OCI-LY1 (cell line): Measurements from ENCODE around the gene KMT2A.

Source experiments
- H2AFZ ChIP-seq: fragments of 200-600 bp; sonication (generic), shearing (Covaris generic); 2 replicates; pipeline ENCODE4 v1.6.0; 2014; ENCODE audit warnings: antibody characterized with exemption, mild to moderate bottlenecking, low read length
- H3F3A ChIP-seq: fragments of 200-600 bp; sonication (generic), shearing (Covaris generic); 2 replicates; pipeline ENCODE4 v1.6.0; 2014; ENCODE audit warnings: mild to moderate bottlenecking, antibody characterized with exemption, low read length, moderate library complexity; ENCODE audit not compliant: insufficient read depth
- H3K27ac ChIP-seq: fragments of 200-600 bp; sonication (generic); 2 replicates; pipeline ENCODE4 v1.5.1; 2014; ENCODE audit warnings: low read length, mixed run types, mild to moderate bottlenecking, low read depth; ENCODE audit not compliant: poor library complexity, severe bottlenecking
- H3K27me3 ChIP-seq: fragments of 200-600 bp; sonication (generic); 2 replicates; pipeline ENCODE4 v1.6.0; 2014; ENCODE audit warnings: antibody characterized with exemption, mild to moderate bottlenecking, low read length, moderate library complexity; ENCODE audit not compliant: insufficient read depth
- H3K36me3 ChIP-seq: fragments of 200-600 bp; sonication (generic); 2 replicates; pipeline ENCODE4 v1.6.1; 2014; ENCODE audit warnings: mild to moderate bottlenecking, antibody characterized with exemption, low read length, moderate library complexity, mixed read lengths; ENCODE audit not compliant: insufficient read depth
- H3K4me1 ChIP-seq: fragments of 200-600 bp; sonication (generic); 2 replicates; pipeline ENCODE4 v1.5.1; 2014; ENCODE audit warnings: mild to moderate bottlenecking, low read length, moderate library complexity; ENCODE audit not compliant: insufficient read depth, severe bottlenecking
- H3K4me2 ChIP-seq: fragments of 200-600 bp; sonication (generic), shearing (Covaris generic); 2 replicates; pipeline ENCODE4 v1.6.1; 2014; ENCODE audit warnings: low read length
- H3K4me3 ChIP-seq: fragments of 200-600 bp; sonication (generic); 2 replicates; pipeline ENCODE4 v1.5.1; 2014; ENCODE audit warnings: low read length, low read depth, mild to moderate bottlenecking, mixed read lengths; ENCODE audit not compliant: poor library complexity, severe bottlenecking
- H3K79me2 ChIP-seq: fragments of 200-600 bp; shearing (Covaris generic); 2 replicates; pipeline ENCODE4 v1.6.1; 2016; ENCODE audit warnings: mixed run types, low read length, mixed read lengths; ENCODE audit not compliant: insufficient read depth
- H3K9ac ChIP-seq: fragments of 200-600 bp; sonication (generic), shearing (Covaris generic); 2 replicates; pipeline ENCODE4 v1.6.1; 2014; ENCODE audit warnings: mild to moderate bottlenecking, low read length, mixed read lengths
- H3K9me2 ChIP-seq: fragments of 200-600 bp; sonication (generic), shearing (Covaris generic); 2 replicates; pipeline ENCODE4 v1.6.1; 2014; ENCODE audit warnings: low read depth, mild to moderate bottlenecking, low read length, mixed read lengths
- H3K9me3 ChIP-seq: fragments of 200-600 bp; shearing (Covaris generic); 2 replicates; pipeline ENCODE4 v1.6.1; 2014; ENCODE audit warnings: low read length, mixed read lengths
- H4K20me1 ChIP-seq: fragments of 200-600 bp; sonication (generic), shearing (Covaris generic); 2 replicates; pipeline ENCODE4 v1.6.0; 2016; ENCODE audit warnings: mild to moderate bottlenecking, low read length; ENCODE audit not compliant: insufficient read depth
- EZH2 ChIP-seq: fragments of 200-600 bp; sonication (generic), shearing (Covaris generic); IDR thresholded peaks from 2 replicates; pipeline ENCODE4 v1.8.0; 2017; ENCODE audit warnings: borderline replicate concordance, mixed run types, mild to moderate bottlenecking, antibody characterized with exemption, low read length, moderate library complexity, mixed read lengths
- TF ChIP-seq, protein P1 (sequence below): fragments of 200-600 bp; sonication (generic), shearing (Covaris generic); IDR thresholded peaks from 2 replicates; pipeline ENCODE4 v1.5.1; 2017; ENCODE audit warnings: mild to moderate bottlenecking, antibody characterized with exemption, low read length, moderate library complexity, mixed read lengths

The KMT2A gene

DNA sequence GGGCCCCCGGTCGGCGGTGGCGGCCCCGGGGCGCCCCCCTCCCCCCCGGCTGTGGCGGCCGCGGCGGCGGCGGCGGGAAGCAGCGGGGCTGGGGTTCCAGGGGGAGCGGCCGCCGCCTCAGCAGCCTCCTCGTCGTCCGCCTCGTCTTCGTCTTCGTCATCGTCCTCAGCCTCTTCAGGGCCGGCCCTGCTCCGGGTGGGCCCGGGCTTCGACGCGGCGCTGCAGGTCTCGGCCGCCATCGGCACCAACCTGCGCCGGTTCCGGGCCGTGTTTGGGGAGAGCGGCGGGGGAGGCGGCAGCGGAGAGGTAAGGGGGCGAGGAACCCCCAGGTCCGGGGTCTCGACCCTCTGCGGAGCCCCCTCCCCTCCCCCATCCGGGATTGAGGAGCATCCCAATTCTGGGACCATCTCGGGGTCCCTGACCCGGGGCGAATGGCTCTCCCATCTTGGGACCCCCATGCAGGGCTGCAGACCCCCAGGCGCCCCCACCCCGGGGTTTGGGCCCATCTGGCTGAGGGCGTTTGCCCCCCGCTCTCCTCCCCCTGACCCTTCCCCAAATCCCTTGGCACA is 431 bp downstream of the KMT2A start:
- Histone ChIP-seq H3K4me1 (peaks cover 48% of the 10 kb centered on the region), H3K36me3 (0 out of 2 replicates have a peak, but pooled peaks cover 5% of the 10 kb centered on the region), H3K9ac (peak overlapping the region; percentile 91), H3K9me2 (no peaks in the 10 kb centered on the region), H3K9me3 (no peaks in the 10 kb centered on the region), H3K79me2 (peaks cover 50% of the 10 kb centered on the region), H3K4me3 (peak overlapping the region; percentile 88), H3K27ac (peak overlapping the region; percentile 25), H3K27me3 (no peaks in the 10 kb centered on the region), H4K20me1 (no peaks in the 10 kb centered on the region), H2AFZ (no peak overlapping the region), H3F3A (no peaks in the 10 kb centered on the region), H3K4me2 (peak overlapping the region; percentile 98)
- no peak for TF ChIP-seq EZH2
- TF ChIP-seq, protein P1, sequence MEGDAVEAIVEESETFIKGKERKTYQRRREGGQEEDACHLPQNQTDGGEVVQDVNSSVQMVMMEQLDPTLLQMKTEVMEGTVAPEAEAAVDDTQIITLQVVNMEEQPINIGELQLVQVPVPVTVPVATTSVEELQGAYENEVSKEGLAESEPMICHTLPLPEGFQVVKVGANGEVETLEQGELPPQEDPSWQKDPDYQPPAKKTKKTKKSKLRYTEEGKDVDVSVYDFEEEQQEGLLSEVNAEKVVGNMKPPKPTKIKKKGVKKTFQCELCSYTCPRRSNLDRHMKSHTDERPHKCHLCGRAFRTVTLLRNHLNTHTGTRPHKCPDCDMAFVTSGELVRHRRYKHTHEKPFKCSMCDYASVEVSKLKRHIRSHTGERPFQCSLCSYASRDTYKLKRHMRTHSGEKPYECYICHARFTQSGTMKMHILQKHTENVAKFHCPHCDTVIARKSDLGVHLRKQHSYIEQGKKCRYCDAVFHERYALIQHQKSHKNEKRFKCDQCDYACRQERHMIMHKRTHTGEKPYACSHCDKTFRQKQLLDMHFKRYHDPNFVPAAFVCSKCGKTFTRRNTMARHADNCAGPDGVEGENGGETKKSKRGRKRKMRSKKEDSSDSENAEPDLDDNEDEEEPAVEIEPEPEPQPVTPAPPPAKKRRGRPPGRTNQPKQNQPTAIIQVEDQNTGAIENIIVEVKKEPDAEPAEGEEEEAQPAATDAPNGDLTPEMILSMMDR = no peak

DNA sequence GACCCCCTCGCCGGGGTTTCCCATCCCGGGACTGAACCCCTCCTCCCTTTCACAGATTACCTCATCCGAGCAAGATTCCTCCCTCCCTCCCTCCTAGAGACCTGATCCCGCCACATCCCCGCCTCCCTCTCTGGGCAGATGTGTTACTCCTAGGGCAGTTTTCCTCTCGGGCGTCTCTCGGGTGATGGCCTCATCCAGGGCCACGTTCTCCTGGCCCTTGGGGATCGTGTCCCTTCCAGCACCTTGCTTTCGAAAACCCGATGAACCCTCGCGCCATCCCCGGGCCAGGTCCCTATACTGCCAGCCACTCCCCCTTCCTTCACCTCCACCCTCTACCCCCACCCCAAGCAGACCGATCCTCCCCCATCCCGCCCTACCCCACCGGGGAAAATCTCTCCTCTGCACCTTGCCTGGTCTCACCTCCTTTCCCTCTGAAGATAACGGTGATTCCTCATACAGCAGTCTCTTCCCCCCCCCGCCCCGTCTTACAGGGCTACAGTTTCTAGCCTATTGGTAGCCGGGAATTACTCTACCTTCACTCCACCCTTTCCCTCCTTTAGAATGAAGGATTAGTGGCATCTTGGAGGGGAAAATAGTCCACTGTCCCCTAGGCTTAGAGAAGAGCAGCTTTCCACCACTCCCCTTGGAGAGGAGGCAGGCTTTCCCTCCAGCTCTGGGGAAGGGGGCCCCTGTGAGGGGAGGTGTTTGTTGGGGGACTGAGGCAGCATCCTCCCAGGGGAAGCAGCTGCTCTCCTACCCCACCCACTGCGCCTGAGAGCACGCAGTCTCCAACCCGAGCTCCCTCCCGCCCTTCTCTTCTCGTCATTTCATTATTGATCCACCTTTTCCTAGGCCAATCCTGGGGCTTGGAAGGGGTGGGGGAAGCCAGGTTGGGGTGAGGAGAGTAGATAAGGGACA is 1.2 kb downstream of the KMT2A start:
- Histone ChIP-seq H4K20me1 (no peaks in the 10 kb centered on the region), H3K27me3 (no peaks in the 10 kb centered on the region), H3K4me3 (peak overlapping the region; percentile 88), H3K9ac (peak overlapping the region; percentile 91), H3F3A (no peaks in the 10 kb centered on the region), H3K27ac (peak overlapping the region; percentile 61), H3K4me2 (peak overlapping the region; percentile 98), H3K4me1 (peaks cover 55% of the 10 kb centered on the region), H2AFZ (no peak overlapping the region), H3K36me3 (0 out of 2 replicates have a peak, but pooled peaks cover 5% of the 10 kb centered on the region), H3K9me2 (no peaks in the 10 kb centered on the region), H3K9me3 (no peaks in the 10 kb centered on the region), H3K79me2 (peaks cover 58% of the 10 kb centered on the region)
- TF ChIP-seq EZH2 = no peak
- TF ChIP-seq, protein P1 = no peak

- Histone ChIP-seq H2AFZ (no peak overlapping the region), H3K4me1 (peaks cover 65% of the 10 kb centered on the region)
Observed at GRCh38 chr11:118438314-118438931, 2.1 kb downstream of the KMT2A start.

More at GRCh38 chr11:118438314-118438931, 2.1 kb downstream of the KMT2A start:
- Histone ChIP-seq H3F3A (no peaks in the 10 kb centered on the region), H3K27ac (peak overlapping the region; percentile 61), H3K9ac (peak overlapping the region; percentile 91), H3K9me3 (no peaks in the 10 kb centered on the region), H3K36me3 (peaks cover 5% of the 10 kb centered on the region; the same call in 1 of the 2 replicates), H3K79me2 (peaks cover 67% of the 10 kb centered on the region), H3K9me2 (no peaks in the 10 kb centered on the region), H3K27me3 (no peaks in the 10 kb centered on the region), H3K4me3 (peak overlapping the region; percentile 88), H3K4me2 (peak overlapping the region; percentile 98), H4K20me1 (no peaks in the 10 kb centered on the region)
- TF ChIP-seq, protein P1 = no peak
